OCI-LY3 (cell line): ENCODE data around the gene MLXIPL.

Experiments
- H2AFZ ChIP-seq: fragments of 200-600, 300-600 bp; shearing (Covaris generic); 2 replicates; pipeline ENCODE4 v1.6.0; 2014; ENCODE audit warnings: antibody characterized with exemption, low read depth, low read length
- H3K27ac ChIP-seq: fragments of 200-600, 300-600 bp; sonication (generic); 2 replicates; pipeline ENCODE4 v1.5.1; 2014; ENCODE audit warnings: mild to moderate bottlenecking, low read length, moderate library complexity, mixed read lengths
- H3K27me3 ChIP-seq: fragments of 200-600, 300-600 bp; sonication (generic); 2 replicates; pipeline ENCODE4 v1.6.1; 2014; ENCODE audit warnings: low read depth, low read length, mixed read lengths
- H3K36me3 ChIP-seq: fragments of 200-600, 300-600 bp; sonication (generic); replicated peaks from 2 replicates; pipeline ENCODE3; 2014; ENCODE audit warnings: low read depth, low read length, mixed read lengths
- H3K4me1 ChIP-seq: fragments of 300-600, 200-600 bp; sonication (generic); 2 replicates; pipeline ENCODE4 v1.6.1; 2014; ENCODE audit warnings: low read length, mixed read lengths
- H3K4me2 ChIP-seq: fragments of 200-600, 300-600 bp; sonication (generic); 2 replicates; pipeline ENCODE4 v1.6.1; 2014; ENCODE audit warnings: low read length, mixed read lengths
- H3K4me3 ChIP-seq: fragments of 300-600, 200-600 bp; sonication (generic); 2 replicates; pipeline ENCODE4 v1.5.1; 2014; ENCODE audit warnings: antibody characterized with exemption, mild to moderate bottlenecking, low read length, moderate library complexity
- H3K79me2 ChIP-seq: fragments of 300-600, 200-600 bp; shearing (Covaris generic); 2 replicates; pipeline ENCODE4 v1.6.1; 2014; ENCODE audit warnings: mild to moderate bottlenecking, low read length, mixed read lengths
- H3K9ac ChIP-seq: fragments of 300-600, 200-600 bp; shearing (Covaris generic); 2 replicates; pipeline ENCODE4 v1.6.0; 2014; ENCODE audit warnings: mild to moderate bottlenecking, low read length, moderate library complexity
- H3K9me3 ChIP-seq: fragments of 200-600, 300-600 bp; shearing (Covaris generic); 2 replicates; pipeline ENCODE4 v1.6.1; 2014; ENCODE audit warnings: low read length, mixed read lengths; ENCODE audit not compliant: insufficient read depth
- H4K20me1 ChIP-seq: fragments of 200-600, 300-600 bp; sonication (generic); 2 replicates; pipeline ENCODE4 v1.6.1; 2016; ENCODE audit warnings: low read length, mixed read lengths; ENCODE audit not compliant: insufficient read depth
- EZH2phosphoT487 ChIP-seq: fragments of 200-600 bp; shearing (Covaris generic); IDR thresholded peaks from 2 replicates; pipeline ENCODE4 v1.6.1; 2018; ENCODE audit warnings: antibody characterized with exemption, mixed run types, low read depth
- TF ChIP-seq, protein P1 (sequence below): fragments of 200-600, 300-600 bp; sonication (generic); IDR thresholded peaks from 2 replicates; pipeline ENCODE4 v1.5.1; 2014; ENCODE audit warnings: antibody characterized with exemption, low read length, low read depth

MLXIPL gene

DNA sequence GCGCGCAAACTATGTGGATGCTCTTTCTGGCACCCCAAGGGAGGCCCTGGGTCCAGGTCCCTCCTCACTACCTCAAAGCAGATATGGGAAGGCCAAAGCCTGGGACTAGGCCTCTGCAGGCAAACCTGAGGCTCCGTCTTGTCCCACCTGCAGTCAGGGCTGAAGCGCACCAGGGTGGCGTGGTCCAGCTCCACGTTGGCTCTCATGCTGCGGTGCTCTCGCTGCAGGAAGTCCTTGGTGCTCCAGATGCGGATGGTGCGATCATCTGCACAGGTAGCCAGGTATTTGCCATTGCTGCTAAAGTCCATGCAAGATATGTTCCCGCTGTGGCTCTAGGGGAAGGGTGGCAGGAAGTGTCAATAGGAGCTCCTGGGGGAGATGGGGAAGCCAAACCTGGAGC lies 50.5 kb downstream of the MLXIPL start:
- TF ChIP-seq, protein P1, sequence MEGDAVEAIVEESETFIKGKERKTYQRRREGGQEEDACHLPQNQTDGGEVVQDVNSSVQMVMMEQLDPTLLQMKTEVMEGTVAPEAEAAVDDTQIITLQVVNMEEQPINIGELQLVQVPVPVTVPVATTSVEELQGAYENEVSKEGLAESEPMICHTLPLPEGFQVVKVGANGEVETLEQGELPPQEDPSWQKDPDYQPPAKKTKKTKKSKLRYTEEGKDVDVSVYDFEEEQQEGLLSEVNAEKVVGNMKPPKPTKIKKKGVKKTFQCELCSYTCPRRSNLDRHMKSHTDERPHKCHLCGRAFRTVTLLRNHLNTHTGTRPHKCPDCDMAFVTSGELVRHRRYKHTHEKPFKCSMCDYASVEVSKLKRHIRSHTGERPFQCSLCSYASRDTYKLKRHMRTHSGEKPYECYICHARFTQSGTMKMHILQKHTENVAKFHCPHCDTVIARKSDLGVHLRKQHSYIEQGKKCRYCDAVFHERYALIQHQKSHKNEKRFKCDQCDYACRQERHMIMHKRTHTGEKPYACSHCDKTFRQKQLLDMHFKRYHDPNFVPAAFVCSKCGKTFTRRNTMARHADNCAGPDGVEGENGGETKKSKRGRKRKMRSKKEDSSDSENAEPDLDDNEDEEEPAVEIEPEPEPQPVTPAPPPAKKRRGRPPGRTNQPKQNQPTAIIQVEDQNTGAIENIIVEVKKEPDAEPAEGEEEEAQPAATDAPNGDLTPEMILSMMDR, result no peak
- TF ChIP-seq EZH2phosphoT487, result no peak
- Histone ChIP-seq H3K36me3 (peaks cover 53% of the 10 kb centered on the region), H3K9me3 (no peaks in the 10 kb centered on the region), H3K27ac (no peak overlapping the region), H3K79me2 (peaks cover 40% of the 10 kb centered on the region), H3K27me3 (no peaks in the 10 kb centered on the region), H3K9ac (no peak overlapping the region), H4K20me1 (peaks cover 15% of the 10 kb centered on the region; the same call in 1 of the 2 replicates), H3K4me1 (peaks cover 8% of the 10 kb centered on the region; the same call in 1 of the 2 replicates), H3K4me3 (no peak overlapping the region), H3K4me2 (no peak overlapping the region), H2AFZ (no peak overlapping the region)

DNA sequence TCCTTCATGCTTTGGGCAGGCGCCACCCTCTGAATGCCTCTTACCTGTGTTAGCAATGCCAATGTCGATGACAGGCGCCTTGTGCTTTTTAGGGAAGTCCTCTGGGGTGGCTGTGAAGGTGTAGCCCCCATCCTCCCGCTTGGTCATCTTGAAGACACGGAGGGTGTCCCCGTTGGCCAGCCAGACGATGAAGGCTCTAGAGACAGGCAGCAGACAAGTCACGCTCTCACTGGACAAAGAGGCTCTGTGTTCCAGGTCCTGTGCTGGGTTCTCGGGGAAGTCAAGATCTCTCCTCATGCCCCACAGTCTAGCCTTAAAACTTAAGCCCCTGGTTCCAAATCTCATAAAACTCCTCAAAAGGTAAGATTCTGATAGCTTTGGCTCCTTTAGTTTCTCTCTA lies 51.0 kb downstream of the MLXIPL start:
- TF ChIP-seq EZH2phosphoT487, result no peak
- TF ChIP-seq, protein P1, result no peak
- no peak overlapping the region for H3K4me3 ChIP-seq
- no peak overlapping the region for H2AFZ ChIP-seq
- no peak overlapping the region for H3K4me2 ChIP-seq
- H3K4me1 ChIP-seq, result peaks cover 8% of the 10 kb centered on the region; the same call in 1 of the 2 replicates
- H3K79me2 ChIP-seq, result peaks cover 38% of the 10 kb centered on the region
- no peaks in the 10 kb centered on the region for H3K27me3 ChIP-seq
- no peaks in the 10 kb centered on the region for H3K9me3 ChIP-seq
- H3K9ac ChIP-seq, result no peak overlapping the region
- peaks cover 53% of the 10 kb centered on the region for H3K36me3 ChIP-seq
- H3K27ac ChIP-seq, result no peak overlapping the region
- H4K20me1 ChIP-seq, result peaks cover 15% of the 10 kb centered on the region; the same call in 1 of the 2 replicates

GRCh38 chr7:73572767-73573186 lies 51.5 kb downstream of the MLXIPL start:
- peaks cover 8% of the 10 kb centered on the region; the same call in 1 of the 2 replicates for H3K4me1 ChIP-seq
- H3K9ac ChIP-seq, result no peak overlapping the region
- no peaks in the 10 kb centered on the region for H3K9me3 ChIP-seq
- no peak overlapping the region for H3K4me2 ChIP-seq
- peaks cover 53% of the 10 kb centered on the region for H3K36me3 ChIP-seq
- H3K27ac ChIP-seq, result no peak overlapping the region
- H3K27me3 ChIP-seq, result no peaks in the 10 kb centered on the region
- H3K79me2 ChIP-seq, result peaks cover 33% of the 10 kb centered on the region
- no peak overlapping the region for H2AFZ ChIP-seq
- no peak overlapping the region for H3K4me3 ChIP-seq
- H4K20me1 ChIP-seq, result peaks cover 15% of the 10 kb centered on the region; the same call in 1 of the 2 replicates
- TF ChIP-seq EZH2phosphoT487, result no peak
- TF ChIP-seq, protein P1, result no peak

- H3K4me1 ChIP-seq, result peaks cover 3% of the 10 kb centered on the region; the same call in 1 of the 2 replicates
- no peak overlapping the region for H3K4me2 ChIP-seq
- no peak overlapping the region for H3K27ac ChIP-seq
- no peak overlapping the region for H2AFZ ChIP-seq
- no peaks in the 10 kb centered on the region for H3K9me3 ChIP-seq
- no peak overlapping the region for H3K4me3 ChIP-seq
- peaks cover 53% of the 10 kb centered on the region for H3K36me3 ChIP-seq
- H3K79me2 ChIP-seq, result peaks cover 15% of the 10 kb centered on the region
- peaks cover 9% of the 10 kb centered on the region; the same call in 1 of the 2 replicates for H4K20me1 ChIP-seq
- no peaks in the 10 kb centered on the region for H3K27me3 ChIP-seq
- TF ChIP-seq, protein P1, result no peak
- TF ChIP-seq EZH2phosphoT487, result no peak
- no peak overlapping the region for H3K9ac ChIP-seq
Observed at GRCh38 chr7:73570977-73571376, 53.3 kb downstream of the MLXIPL start.
